ENCODE measurements around the gene PLA1A. TPM values are rescaled to one million over a fixed set of nuclear protein-coding genes. Genes with fewer than 3 reads are reported as not detected.

Gene PLA1A
- total RNA-seq, 1 experiment from 2014 or later: not detected

- CTCF ChIA-PET: no interaction called here
- Histone ChIP-seq H3K9me3 (ENCODE audit: low read depth, low read length, poor library complexity, severe bottlenecking) (no peaks in the 10 kb centered on the region), H3K4me1 (ENCODE audit: insufficient read depth, low read length, poor library complexity, severe bottlenecking) (no peaks in the 10 kb centered on the region), H3K4me3 (ENCODE audit: low read depth, low read length, poor library complexity, severe bottlenecking) (no peak overlapping the region), H3K27ac (ENCODE audit: low read depth, low read length, poor library complexity, severe bottlenecking) (no peak overlapping the region), H3K36me3 (ENCODE audit: insufficient read depth, low read length, poor library complexity, severe bottlenecking) (no peaks in the 10 kb centered on the region), H3K27me3 (replicated peaks; ENCODE audit: insufficient read depth, low read depth, low read length, poor library complexity) (no peaks in the 10 kb centered on the region)
- POLR2A ChIA-PET (ENCODE audit: low non-redundant PET): no interaction called here
- DNase-seq (ENCODE audit: low spot score): no peak
- TF ChIP-seq EZH2 (IDR thresholded peaks at IDR 0.05; ENCODE audit: borderline replicate concordance, low read depth, low read length, poor library complexity, severe bottlenecking): no peak
- TF ChIP-seq, protein P1, sequence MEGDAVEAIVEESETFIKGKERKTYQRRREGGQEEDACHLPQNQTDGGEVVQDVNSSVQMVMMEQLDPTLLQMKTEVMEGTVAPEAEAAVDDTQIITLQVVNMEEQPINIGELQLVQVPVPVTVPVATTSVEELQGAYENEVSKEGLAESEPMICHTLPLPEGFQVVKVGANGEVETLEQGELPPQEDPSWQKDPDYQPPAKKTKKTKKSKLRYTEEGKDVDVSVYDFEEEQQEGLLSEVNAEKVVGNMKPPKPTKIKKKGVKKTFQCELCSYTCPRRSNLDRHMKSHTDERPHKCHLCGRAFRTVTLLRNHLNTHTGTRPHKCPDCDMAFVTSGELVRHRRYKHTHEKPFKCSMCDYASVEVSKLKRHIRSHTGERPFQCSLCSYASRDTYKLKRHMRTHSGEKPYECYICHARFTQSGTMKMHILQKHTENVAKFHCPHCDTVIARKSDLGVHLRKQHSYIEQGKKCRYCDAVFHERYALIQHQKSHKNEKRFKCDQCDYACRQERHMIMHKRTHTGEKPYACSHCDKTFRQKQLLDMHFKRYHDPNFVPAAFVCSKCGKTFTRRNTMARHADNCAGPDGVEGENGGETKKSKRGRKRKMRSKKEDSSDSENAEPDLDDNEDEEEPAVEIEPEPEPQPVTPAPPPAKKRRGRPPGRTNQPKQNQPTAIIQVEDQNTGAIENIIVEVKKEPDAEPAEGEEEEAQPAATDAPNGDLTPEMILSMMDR (conservative IDR thresholded peaks at IDR 0.05; ENCODE audit: low read depth, low read length): no peak
- BruUV-seq (replicated peaks): no TSS peak
- intact Hi-C loops (cut with micrococcal nuclease; ENCODE audit: unreplicated experiment): no loop called here
Measured at GRCh38 chr3:119596398-119596797, 1.3 kb upstream of the PLA1A start.

- DNase-seq (ENCODE audit: low spot score): no peak
- intact Hi-C loops (cut with micrococcal nuclease; ENCODE audit: unreplicated experiment): no loop called here
- ChIA-PET POLR2A (ENCODE audit: low non-redundant PET) (no interaction called here), CTCF (no interaction called here)
- no TSS peak for BruUV-seq (replicated peaks)
- no peaks in the 10 kb centered on the region for H3K9me3 ChIP-seq (ENCODE audit: low read depth, low read length, poor library complexity, severe bottlenecking)
- no peak overlapping the region for H3K27ac ChIP-seq (ENCODE audit: low read depth, low read length, poor library complexity, severe bottlenecking)
- no peak overlapping the region for H3K4me3 ChIP-seq (ENCODE audit: low read depth, low read length, poor library complexity, severe bottlenecking)
- no peaks in the 10 kb centered on the region for H3K36me3 ChIP-seq (ENCODE audit: insufficient read depth, low read length, poor library complexity, severe bottlenecking)
- TF ChIP-seq EZH2 (IDR thresholded peaks at IDR 0.05; ENCODE audit: borderline replicate concordance, low read depth, low read length, poor library complexity, severe bottlenecking): no peak
- H3K4me1 ChIP-seq (ENCODE audit: insufficient read depth, low read length, poor library complexity, severe bottlenecking): no peaks in the 10 kb centered on the region
- no peaks in the 10 kb centered on the region for H3K27me3 ChIP-seq (replicated peaks; ENCODE audit: insufficient read depth, low read depth, low read length, poor library complexity)
Measured at GRCh38 chr3:119598410-119599098, 869 bp downstream of the PLA1A start.

- intact Hi-C loops (cut with micrococcal nuclease; ENCODE audit: unreplicated experiment): loop anchor here (2.0 kb wide), 1 partner anchor 77 kb away; the partner anchor contains the start of gene COX17
- no peaks in the 10 kb centered on the region for H3K27me3 ChIP-seq (replicated peaks; ENCODE audit: insufficient read depth, low read depth, low read length, poor library complexity)
- no peak overlapping the region for H3K27ac ChIP-seq (ENCODE audit: low read depth, low read length, poor library complexity, severe bottlenecking)
- no TSS peak for BruUV-seq (replicated peaks)
- ChIA-PET CTCF (no interaction called here), POLR2A (ENCODE audit: low non-redundant PET) (no interaction called here)
- H3K4me1 ChIP-seq (ENCODE audit: insufficient read depth, low read length, poor library complexity, severe bottlenecking): no peaks in the 10 kb centered on the region
- no peaks in the 10 kb centered on the region for H3K36me3 ChIP-seq (ENCODE audit: insufficient read depth, low read length, poor library complexity, severe bottlenecking)
- H3K9me3 ChIP-seq (ENCODE audit: low read depth, low read length, poor library complexity, severe bottlenecking): no peaks in the 10 kb centered on the region
- TF ChIP-seq EZH2 (IDR thresholded peaks at IDR 0.05; ENCODE audit: borderline replicate concordance, low read depth, low read length, poor library complexity, severe bottlenecking): no peak
- TF ChIP-seq, protein P1 (conservative IDR thresholded peaks at IDR 0.05; ENCODE audit: low read depth, low read length): no peak
- no peak for DNase-seq (ENCODE audit: low spot score)
- no peak overlapping the region for H3K4me3 ChIP-seq (ENCODE audit: low read depth, low read length, poor library complexity, severe bottlenecking)
Measured at GRCh38 chr3:119599558-119600174, 2.0 kb downstream of the PLA1A start.

Data from A673 (cell line).